Choroid plexus epithelial cell (primary cell): ENCODE data around the gene DCBLD2.

Source experiments
- DNase-seq: peaks from one replicate; pipeline ENCODE4 v3.0.0-alpha.2; 2010; ENCODE audit warnings: low read depth
- H3K4me3 ChIP-seq: 2 replicates; pipeline ENCODE4 v1.5.1; 2011; ENCODE audit warnings: low read depth, mild to moderate bottlenecking, control low read depth, low read length, moderate library complexity
- TF ChIP-seq, protein P1 (sequence below): conservative IDR thresholded peaks from 2 replicates; pipeline ENCODE4 v1.5.1; 2011; ENCODE audit warnings: low read depth, mild to moderate bottlenecking, control low read depth, inconsistent platforms, low read length, moderate library complexity

The DCBLD2 gene

DNA sequence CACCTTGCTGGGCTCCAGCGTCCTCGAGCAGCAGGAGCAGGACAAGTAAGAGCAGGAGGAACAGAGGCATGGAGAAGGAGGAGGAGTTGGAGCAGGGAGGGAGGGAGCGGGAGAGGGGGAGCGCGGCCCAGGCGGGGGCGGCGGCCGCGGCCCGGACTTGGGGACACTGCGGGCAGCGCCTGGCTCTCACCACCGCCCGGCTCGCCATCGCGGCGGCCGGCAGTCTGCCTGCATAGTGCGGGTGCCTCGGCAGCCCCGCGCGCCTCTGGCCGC, 440 bp downstream of the DCBLD2 start:
- DNase-seq, result peak; percentile 53
- TF ChIP-seq, protein P1, sequence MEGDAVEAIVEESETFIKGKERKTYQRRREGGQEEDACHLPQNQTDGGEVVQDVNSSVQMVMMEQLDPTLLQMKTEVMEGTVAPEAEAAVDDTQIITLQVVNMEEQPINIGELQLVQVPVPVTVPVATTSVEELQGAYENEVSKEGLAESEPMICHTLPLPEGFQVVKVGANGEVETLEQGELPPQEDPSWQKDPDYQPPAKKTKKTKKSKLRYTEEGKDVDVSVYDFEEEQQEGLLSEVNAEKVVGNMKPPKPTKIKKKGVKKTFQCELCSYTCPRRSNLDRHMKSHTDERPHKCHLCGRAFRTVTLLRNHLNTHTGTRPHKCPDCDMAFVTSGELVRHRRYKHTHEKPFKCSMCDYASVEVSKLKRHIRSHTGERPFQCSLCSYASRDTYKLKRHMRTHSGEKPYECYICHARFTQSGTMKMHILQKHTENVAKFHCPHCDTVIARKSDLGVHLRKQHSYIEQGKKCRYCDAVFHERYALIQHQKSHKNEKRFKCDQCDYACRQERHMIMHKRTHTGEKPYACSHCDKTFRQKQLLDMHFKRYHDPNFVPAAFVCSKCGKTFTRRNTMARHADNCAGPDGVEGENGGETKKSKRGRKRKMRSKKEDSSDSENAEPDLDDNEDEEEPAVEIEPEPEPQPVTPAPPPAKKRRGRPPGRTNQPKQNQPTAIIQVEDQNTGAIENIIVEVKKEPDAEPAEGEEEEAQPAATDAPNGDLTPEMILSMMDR, result no peak
- peak overlapping the region; percentile 94 for H3K4me3 ChIP-seq

DNA sequence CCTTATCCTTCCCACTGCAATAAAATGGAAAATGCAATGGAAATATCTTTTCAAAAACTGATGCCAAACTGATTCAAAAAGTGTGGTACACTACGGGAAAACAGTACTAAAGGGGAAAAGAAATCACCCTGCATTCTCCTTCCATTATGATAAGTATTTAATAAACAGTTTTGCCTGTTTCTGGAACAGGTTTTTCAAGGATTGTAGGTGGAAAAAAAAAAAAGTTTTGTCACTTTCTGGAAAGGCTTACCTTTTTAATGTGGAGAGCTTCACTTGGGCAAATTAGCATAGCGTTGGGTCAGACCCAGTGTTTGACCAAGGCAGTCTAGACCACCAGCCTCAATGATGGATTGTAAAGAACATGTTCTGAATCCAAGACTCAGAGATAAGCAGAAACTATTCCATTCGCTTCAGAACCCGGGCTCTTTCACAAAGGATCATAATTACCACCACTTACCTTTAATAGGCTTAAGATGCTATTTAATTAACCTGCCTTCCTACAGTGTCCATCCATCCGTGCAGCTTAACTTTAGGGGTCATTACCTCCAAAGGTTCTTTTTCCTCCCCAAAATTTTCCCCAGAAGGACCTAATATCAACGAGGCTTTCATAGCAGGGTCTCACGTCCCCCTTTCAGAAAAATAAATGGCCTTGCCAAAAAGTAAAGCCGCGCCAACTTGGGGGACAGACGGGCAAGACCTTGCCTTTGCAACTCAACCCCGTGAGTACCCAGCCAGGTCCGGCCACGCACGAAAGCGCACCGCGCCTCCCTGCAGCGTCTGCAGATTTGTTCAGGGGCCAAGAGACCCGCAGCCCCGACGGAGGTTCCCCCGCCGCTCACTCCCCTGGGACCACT, 1.0 kb downstream of the DCBLD2 start:
- DNase-seq, result no peak
- TF ChIP-seq, protein P1, result no peak
- H3K4me3 ChIP-seq, result peak overlapping the region; percentile 94

DNA sequence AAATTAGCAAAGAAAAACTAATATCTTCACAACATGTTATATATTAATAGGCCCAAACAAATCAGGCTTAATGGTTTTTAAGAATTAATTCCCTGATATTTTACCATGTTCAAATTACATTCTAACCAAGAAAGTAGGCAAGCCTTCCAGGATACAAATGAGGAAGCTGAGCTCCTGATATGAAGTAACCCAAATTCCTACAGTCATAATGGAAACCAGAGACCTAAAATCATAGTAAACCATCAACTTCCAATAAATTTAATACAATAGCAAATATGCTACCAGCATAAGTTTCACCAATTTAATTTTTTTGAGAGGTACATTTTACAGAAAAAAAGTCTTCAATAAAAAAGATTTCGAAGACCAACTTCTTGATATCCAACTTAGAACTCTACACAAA, 3.8 kb downstream of the DCBLD2 start:
- peak overlapping the region; percentile 94 for H3K4me3 ChIP-seq
- TF ChIP-seq, protein P1, result no peak

DNA sequence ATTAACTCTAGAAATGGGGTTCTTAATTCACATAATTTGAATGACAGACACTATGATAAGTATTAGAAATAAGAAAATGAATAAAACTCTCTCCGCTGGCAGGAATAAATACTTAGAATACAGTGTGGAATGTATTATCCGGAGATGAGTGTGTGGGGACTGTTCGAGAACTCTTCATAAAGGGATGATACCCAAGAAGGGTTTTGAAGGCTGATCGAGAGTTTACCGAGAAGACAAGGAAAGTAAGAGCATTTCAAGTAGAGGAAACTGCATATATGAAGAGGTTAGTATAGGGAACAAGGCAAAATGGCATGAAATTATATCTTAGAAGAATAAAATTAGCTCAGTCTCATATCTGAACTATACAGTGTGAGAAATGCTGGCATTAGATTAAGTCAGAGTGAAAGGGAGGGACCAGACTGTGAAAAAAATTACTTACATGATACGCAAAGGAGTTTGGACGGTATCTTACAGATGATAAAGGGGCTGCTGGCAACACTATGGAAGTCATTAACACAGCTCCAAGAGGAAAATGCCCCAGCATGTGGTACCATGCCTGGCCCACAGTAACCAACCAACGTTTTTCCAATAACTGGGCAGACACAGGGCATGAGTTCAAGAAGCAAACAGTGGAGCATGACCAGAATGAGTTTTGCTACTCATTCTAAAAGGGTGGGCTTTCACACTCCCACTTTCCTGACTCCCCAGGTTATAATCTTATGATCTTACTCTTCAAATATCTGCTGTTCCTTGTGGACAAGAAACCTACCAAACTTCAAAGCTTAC, 6.5 kb downstream of the DCBLD2 start:
- no peak overlapping the region for H3K4me3 ChIP-seq
- DNase-seq, result no peak

More for the DNA sequence above, 3.8 kb downstream of the DCBLD2 start:
- no peak for DNase-seq

DNA sequence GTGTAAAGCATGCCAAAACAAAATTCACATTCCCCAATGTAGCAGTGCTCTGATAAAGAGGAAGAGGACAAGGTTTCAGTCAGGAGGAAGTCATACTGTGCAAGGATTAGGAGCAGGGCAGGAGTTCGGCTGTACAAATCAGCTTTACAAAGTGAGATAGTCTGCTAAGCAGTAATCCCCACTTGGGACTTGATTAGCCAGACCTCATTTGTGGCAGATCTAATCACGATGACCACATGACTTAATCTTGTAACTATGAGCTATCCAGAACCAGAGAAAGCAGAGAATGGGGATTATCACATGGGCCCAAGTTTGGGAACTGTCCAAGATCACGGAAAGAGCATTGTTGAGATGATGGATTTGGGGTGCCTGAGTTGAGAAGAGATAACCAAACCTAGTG, 7.8 kb downstream of the DCBLD2 start:
- TF ChIP-seq, protein P1, result no peak
- no peak overlapping the region for H3K4me3 ChIP-seq
- no peak for DNase-seq

More for the DNA sequence above, 6.5 kb downstream of the DCBLD2 start:
- TF ChIP-seq, protein P1, result no peak

DNA sequence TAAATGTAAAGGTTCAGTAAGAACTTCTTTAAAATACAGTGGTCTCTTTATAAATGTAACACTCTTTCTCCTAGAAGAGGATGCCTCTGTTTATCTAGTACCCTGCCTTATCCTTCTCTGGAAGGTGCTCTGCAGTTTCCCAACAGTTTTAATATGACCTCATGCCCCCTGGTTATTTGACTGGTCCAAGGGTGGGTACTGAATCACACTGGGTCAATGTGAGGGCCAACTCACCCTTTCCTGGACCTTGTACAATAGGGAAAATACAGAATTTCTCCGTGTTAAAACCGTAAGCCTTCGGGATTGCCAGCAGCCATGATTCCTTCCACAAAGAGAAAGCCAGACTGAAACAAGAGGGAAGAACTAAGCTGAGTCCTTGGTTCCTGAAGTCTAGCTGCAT, 9.2 kb downstream of the DCBLD2 start:
- H3K4me3 ChIP-seq, result no peak overlapping the region
- no peak for DNase-seq
- TF ChIP-seq, protein P1, result no peak
